RWPE1 (cell line): Measurements from ENCODE around the gene TSSK6.

Experiments used
- CTCF ChIA-PET: fragments of 350-600 bp; sonication (Branson Sonifier 250); formaldehyde crosslinking; extraction: SDS; loops from one replicate; lab custom pipeline; 2021; lab: Yijun Ruan, JAX
- POLR2A ChIA-PET: fragments of 400-600 bp; formaldehyde crosslinking; extraction: SDS; loops from one replicate; lab custom pipeline; 2020; ENCODE audit warnings: antibody characterized with exemption; ENCODE audit not compliant: low non-redundant PET; lab: Yijun Ruan, JAX
- DNase-seq: peaks from one replicate; pipeline ENCODE4 v3.0.0; 2012; ENCODE audit warnings: low spot score
- H3K27ac ChIP-seq: fragments of 450-650 bp; 2 replicates; pipeline ENCODE4 v1.5.1; 2017
- TF ChIP-seq, protein P1 (sequence below): fragments of 450-650 bp; conservative IDR thresholded peaks from 2 replicates; pipeline ENCODE4 v1.5.1; 2017; ENCODE audit warnings: low read depth, mild to moderate bottlenecking

The TSSK6 gene

DNA sequence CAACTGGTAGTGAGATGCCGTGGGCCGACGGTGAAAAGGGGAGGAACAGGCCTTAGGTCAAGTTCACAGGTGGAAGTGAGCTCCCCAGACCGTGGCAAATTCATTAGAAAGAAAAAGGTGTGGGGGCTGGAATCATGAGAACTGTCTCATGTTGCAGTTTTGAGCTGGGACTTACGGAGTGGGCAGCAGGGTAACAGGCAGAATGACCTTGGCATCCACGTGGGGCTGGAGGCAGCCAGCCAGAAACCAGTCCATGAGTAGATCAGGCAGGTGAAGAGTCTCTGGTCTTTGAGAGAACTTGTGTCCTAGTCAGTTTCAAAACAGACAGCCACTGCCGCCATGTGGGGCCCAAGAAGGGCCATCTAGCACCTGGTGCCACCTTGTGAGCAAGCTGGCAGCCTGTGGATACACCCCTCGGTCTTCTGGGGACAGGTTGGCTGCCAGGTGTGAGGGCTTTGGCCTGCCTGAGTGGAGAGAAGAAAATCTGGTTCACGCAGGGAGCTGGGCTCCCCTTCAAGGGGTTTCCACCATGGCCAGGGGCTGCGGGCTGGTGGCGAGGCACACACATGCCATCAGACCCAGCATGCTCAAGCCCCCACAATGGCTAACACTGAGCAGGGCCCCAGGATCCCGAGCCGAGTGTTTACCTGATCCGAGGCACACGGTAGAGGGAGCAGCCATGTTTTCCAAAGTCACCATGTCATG, 23.9 kb downstream of the TSSK6 start:
- ChIA-PET CTCF (interaction anchor here (0.8 to 1.5 kb wide), 7 partner anchors 12 to 791 kb away, joined by 3 to 8 read pairs (median 3); partner anchors contain the start of gene GATAD2A), POLR2A (no interaction called here)
- TF ChIP-seq, protein P1, sequence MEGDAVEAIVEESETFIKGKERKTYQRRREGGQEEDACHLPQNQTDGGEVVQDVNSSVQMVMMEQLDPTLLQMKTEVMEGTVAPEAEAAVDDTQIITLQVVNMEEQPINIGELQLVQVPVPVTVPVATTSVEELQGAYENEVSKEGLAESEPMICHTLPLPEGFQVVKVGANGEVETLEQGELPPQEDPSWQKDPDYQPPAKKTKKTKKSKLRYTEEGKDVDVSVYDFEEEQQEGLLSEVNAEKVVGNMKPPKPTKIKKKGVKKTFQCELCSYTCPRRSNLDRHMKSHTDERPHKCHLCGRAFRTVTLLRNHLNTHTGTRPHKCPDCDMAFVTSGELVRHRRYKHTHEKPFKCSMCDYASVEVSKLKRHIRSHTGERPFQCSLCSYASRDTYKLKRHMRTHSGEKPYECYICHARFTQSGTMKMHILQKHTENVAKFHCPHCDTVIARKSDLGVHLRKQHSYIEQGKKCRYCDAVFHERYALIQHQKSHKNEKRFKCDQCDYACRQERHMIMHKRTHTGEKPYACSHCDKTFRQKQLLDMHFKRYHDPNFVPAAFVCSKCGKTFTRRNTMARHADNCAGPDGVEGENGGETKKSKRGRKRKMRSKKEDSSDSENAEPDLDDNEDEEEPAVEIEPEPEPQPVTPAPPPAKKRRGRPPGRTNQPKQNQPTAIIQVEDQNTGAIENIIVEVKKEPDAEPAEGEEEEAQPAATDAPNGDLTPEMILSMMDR: no peak
- peak overlapping the region; percentile 25 for H3K27ac ChIP-seq
- DNase-seq: no peak

- DNase-seq: peak; percentile 75
- POLR2A ChIA-PET: no interaction called here
- peak overlapping the region; percentile 90 for H3K27ac ChIP-seq
- TF ChIP-seq, protein P1: peak; percentile 93
- CTCF ChIA-PET: interaction anchor here (0.5 to 1.5 kb wide), 26 partner anchors 11 to 792 kb away, joined by 3 to 8 read pairs (median 3); partner anchors contain the start of gene GATAD2A
Observed at GRCh38 chr19:19490214-19490968, 25.0 kb downstream of the TSSK6 start.

DNA sequence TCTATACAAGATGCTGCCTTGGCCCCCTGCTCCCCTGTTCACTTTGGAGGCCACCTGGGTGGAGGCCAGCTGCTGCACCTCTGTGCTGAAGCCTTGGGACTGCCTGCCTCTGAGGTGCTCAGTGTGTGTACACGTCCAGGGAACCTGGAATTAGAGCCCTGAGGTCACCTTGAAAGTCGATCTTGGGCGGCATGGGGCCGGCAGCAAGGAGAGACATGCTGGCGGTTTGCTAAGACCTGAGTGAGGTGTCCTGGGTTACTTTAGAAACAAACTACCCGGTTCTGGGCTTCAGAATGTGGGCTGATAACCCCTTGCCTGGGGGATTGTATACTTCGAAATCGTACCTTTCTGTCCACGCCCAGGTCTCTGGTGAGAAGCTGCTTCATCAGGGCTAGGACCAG, 25.5 kb downstream of the TSSK6 start:
- no peak for DNase-seq
- CTCF ChIA-PET: interaction anchor here (0.5 to 1.5 kb wide), 16 partner anchors 13 to 380 kb away, joined by 3 to 7 read pairs (median 3); partner anchors contain the start of gene GATAD2A
- TF ChIP-seq, protein P1: no peak
- POLR2A ChIA-PET: no interaction called here
- peak overlapping the region; percentile 90 for H3K27ac ChIP-seq

GRCh38 chr19:19488875-19489690, 26.3 kb downstream of the TSSK6 start:
- H3K27ac ChIP-seq: peak overlapping the region; percentile 90
- peak; percentile 93 for DNase-seq
- POLR2A ChIA-PET: no interaction called here
- TF ChIP-seq, protein P1: no peak
- CTCF ChIA-PET: no interaction called here

GRCh38 chr19:19487950-19488874, 27.1 kb downstream of the TSSK6 start:
- H3K27ac ChIP-seq: peak overlapping the region; percentile 90
- CTCF ChIA-PET: interaction anchor here (0.6 kb wide), 1 partner anchor 95 kb away, joined by 4 read pairs; no protein-coding TSS in a partner anchor
- DNase-seq: no peak
- POLR2A ChIA-PET: no interaction called here
- TF ChIP-seq, protein P1: no peak
